Ascending aorta (tissue), 2 donors: ENCODE measurements around the gene PRKACA. TPM values are rescaled to one million over a fixed set of nuclear protein-coding genes. Genes with fewer than 3 reads are reported as not detected.

Experiments used
- DNase-seq, 2 donors: peaks; one replicate each; pipeline ENCODE4 v3.0.0-alpha.2; 2019; ENCODE audit warnings: low spot score in 2 of 2
- H3K27ac ChIP-seq, 2 donors: fragments of 200-600 bp; sonication (generic); one replicate each; pipeline ENCODE4 v1.5.1; 2016 to 2017; ENCODE audit warnings: mild to moderate bottlenecking in 1 of 2
- H3K27me3 ChIP-seq: fragments of 200-600 bp; sonication (generic); one replicate; pipeline ENCODE4 v1.5.1; 2017
- H3K36me3 ChIP-seq, 2 donors: fragments of 200-600 bp; sonication (generic); one replicate each; pipeline ENCODE4 v1.5.1; 2016
- H3K4me1 ChIP-seq, 2 donors: fragments of 200-600 bp; sonication (generic); one replicate each; pipeline ENCODE4 v1.5.1; 2016 to 2017; ENCODE audit warnings: mild to moderate bottlenecking in 1 of 2
- H3K4me3 ChIP-seq, 2 donors: fragments of 200-600 bp; sonication (generic); one replicate each; pipeline ENCODE4 v1.5.1; 2016 to 2017; ENCODE audit warnings: mild to moderate bottlenecking in 1 of 2
- H3K9me3 ChIP-seq, 2 donors: fragments of 200-600 bp; sonication (generic); one replicate each; pipeline ENCODE4 v1.5.1; 2016
- CTCF ChIP-seq, 3 experiments: fragments of 200-600 bp in 2 of 3; fragments of 450-650 bp in 1 of 3; sonication (generic) in 2 of 3; IDR thresholded peaks; one replicate each; pipeline ENCODE4 v1.5.1; 2016 to 2019; ENCODE audit warnings: antibody characterized with exemption in 3 of 3, mild to moderate bottlenecking in 1 of 3, moderate library complexity in 1 of 3
- intact Hi-C: fragments of 100-400 bp; cut with DNase I; formaldehyde crosslinking; loops from one replicate; pipeline ENCODE4 v1.15.1; 2023
- total RNA-seq: library from RNA; depleted of rRNA; stranded (reverse); fragments of >200 nt; gene quantifications from one replicate; pipeline ENCODE4 v1.1.0, GENCODE V29; 2016

PRKACA gene
- 92.6 TPM for total RNA-seq

- Histone ChIP-seq H3K4me1 (peaks cover 23 to 51% of the 10 kb centered on the region in 2 donors), H3K27me3 (no peaks in the 10 kb centered on the region), H3K36me3 (no peaks in the 10 kb centered on the region), H3K9me3 (no peaks in the 10 kb centered on the region), H3K4me3 (peak within 1 kb of the TSS; percentile 71 to 96), H3K27ac (peak within 1 kb of the TSS; percentile 92 to 99)
- intact Hi-C loops: loop anchor here (1.0 to 5.0 kb wide), 7 partner anchors 20 to 370 kb away; partner anchors contain the start of genes DCAF15, RFX1 and SAMD1
- peak; percentile 97 to 99 for DNase-seq
- no peak for TF ChIP-seq CTCF (IDR thresholded peaks at IDR 0.05)
Observed at GRCh38 chr19:14117668-14118164, at the start of gene PRKACA. PRKACA (minus strand) TSS chr19:14117762; CDS start chr19:14117547, 215 bp downstream.

DNA sequence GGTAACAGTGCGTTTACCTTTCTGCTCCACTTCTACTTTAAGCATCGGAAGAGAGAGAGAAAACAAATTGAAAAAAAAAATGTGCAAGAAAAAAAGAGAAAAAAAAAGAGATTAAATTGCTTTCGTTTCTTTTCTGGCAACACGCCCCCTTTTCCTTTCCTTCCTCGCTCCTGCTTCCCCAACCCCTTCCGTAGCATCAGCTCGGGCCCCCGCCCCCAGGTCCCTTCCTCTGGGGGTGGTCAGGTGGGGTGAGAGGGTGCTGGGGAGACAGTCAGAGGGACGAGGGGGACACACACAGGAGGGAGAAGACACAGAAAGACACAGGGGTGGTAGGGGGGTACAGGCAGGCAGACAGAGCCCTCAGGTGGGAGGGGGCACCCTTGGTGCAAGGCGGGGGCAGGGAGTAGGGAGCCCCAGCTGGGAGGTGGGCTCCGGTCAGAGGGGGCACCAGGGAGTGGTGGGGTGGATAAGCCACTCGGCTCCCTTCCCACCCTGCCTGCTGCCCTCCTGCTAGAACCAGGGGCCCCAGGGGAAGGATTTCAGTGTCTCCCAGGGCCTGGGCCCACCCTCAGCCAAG lies 49.5 kb upstream of the PRKACA start:
- intact Hi-C loops: no loop called here
- DNase-seq: no peak
- Histone ChIP-seq H3K36me3 (peaks cover 14 to 23% of the 10 kb centered on the region in 2 donors), H3K27me3 (no peaks in the 10 kb centered on the region), H3K4me1 (no peaks in the 10 kb centered on the region), H3K4me3 (no peak overlapping the region), H3K27ac (no peak overlapping the region), H3K9me3 (no peaks in the 10 kb centered on the region)
- no peak for TF ChIP-seq CTCF (IDR thresholded peaks at IDR 0.05)

DNA sequence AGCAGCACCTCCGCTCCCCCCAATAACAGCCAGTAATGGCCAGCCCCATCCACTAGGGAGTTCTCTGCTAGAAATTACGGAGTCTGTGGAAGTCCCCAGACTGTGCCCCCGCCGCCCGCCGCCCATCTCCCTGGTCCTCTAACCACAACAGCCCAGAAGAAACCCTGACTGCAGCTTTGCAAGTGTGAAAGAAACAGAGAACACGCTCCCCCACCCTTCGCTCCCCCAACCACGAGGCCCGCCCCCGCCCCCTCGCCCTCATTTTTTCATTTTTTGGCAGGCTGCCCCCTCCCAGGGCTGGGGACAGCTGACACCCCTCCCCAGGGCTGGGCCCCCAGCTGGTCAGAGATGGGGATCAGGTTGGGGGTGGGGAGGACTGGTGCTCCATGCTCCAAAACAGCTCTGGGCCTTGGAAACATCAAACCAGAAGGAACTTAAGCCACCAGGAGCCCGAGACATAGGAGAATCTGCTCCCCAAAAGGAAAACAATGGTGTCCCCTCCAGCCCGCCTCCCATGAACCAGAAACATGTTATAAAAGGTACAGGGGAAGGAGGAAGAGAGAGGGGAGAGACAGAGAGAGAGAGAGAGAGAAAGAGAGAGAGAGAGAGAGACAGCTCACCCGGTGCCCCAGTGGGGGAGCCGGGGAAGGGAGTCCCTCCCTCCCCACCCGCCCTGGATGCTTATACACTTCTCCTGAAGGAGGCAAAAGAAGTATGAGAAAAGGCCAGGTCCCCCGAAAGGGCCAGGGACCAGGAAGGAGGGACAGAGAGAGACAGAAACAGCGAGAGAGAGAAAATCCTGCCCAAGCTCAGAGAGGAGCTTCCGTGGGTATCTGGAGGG lies 48.6 kb upstream of the PRKACA start:
- Histone ChIP-seq H3K27ac (no peak overlapping the region), H3K4me3 (no peak overlapping the region), H3K4me1 (no peaks in the 10 kb centered on the region), H3K36me3 (peaks cover 6 to 16% of the 10 kb centered on the region in 2 donors), H3K9me3 (no peaks in the 10 kb centered on the region), H3K27me3 (no peaks in the 10 kb centered on the region)
- no peak for TF ChIP-seq CTCF (IDR thresholded peaks at IDR 0.05)
- no peak for DNase-seq
- intact Hi-C loops: no loop called here

GRCh38 chr19:14164724-14165493 lies 47.3 kb upstream of the PRKACA start:
- Histone ChIP-seq H3K9me3 (no peaks in the 10 kb centered on the region), H3K36me3 (peaks cover 5% of the 10 kb centered on the region in 2 donors), H3K27me3 (no peaks in the 10 kb centered on the region), H3K4me3 (no peak overlapping the region), H3K27ac (no peak overlapping the region), H3K4me1 (no peaks in the 10 kb centered on the region)
- intact Hi-C loops: no loop called here
- no peak for TF ChIP-seq CTCF (IDR thresholded peaks at IDR 0.05)
- DNase-seq: no peak

DNA sequence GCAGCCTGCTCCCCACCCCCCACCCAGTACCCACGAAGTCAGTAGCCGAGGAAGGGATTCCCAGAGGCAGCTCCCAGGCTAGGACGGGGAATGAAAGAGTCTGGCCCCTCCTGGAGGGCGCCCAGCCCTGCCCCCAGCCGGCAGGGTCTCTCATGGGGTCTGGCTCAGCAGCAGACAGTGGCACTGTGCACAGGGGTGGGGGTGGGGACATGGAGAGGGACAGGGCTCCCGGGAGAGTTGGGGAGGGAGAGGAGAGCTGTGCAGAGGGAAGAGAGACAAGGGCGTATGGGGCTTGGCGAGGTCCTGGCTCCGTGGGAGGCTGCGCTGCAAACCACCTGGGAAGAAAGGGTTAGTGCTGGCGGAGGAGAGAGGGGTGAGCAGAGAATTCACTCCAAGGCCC lies 46.5 kb upstream of the PRKACA start:
- no peak for TF ChIP-seq CTCF (IDR thresholded peaks at IDR 0.05)
- no peaks in the 10 kb centered on the region for H3K27me3 ChIP-seq
- no peaks in the 10 kb centered on the region for H3K4me1 ChIP-seq
- no peak overlapping the region for H3K4me3 ChIP-seq
- no peaks in the 10 kb centered on the region for H3K9me3 ChIP-seq
- H3K27ac ChIP-seq: no peak overlapping the region
- intact Hi-C loops: no loop called here
- no peak for DNase-seq
- peaks cover 5% of the 10 kb centered on the region in 2 donors for H3K36me3 ChIP-seq
